ENCODE results near the gene MGAT1.

GRCh38 chr5:180811623-180812124 lies 9.1 kb upstream of the MGAT1 start:
- TF ChIP-seq CTCF (IDR thresholded peaks at IDR 0.05; ENCODE audit: low read length): no peak
- no peak for TF ChIP-seq EZH2 (IDR thresholded peaks at IDR 0.05; ENCODE audit: borderline replicate concordance, low read length)

Data from OCI-LY1 (cell line).